Thyroid gland (tissue), 4 donors: ENCODE data around the gene PKM.

Experiments
- POLR2A ChIP-seq, 2 donors: fragments of 450-650 bp; IDR thresholded peaks; one replicate each; pipeline ENCODE4 v1.6.1; 2017; ENCODE audit warnings: antibody characterized with exemption in 2 of 2, mild to moderate bottlenecking in 2 of 2, moderate library complexity in 1 of 2
- TF ChIP-seq, protein P1 (sequence below), 6 experiments: fragments of 200-600 bp in 3 of 6; fragments of 450-650 bp in 3 of 6; sonication (generic) in 3 of 6; IDR thresholded peaks; one replicate each; pipeline ENCODE4 v1.5.1; 2016 to 2019; ENCODE audit warnings: antibody characterized with exemption in 6 of 6, mild to moderate bottlenecking in 2 of 6, inconsistent platforms in 1 of 6, moderate library complexity in 1 of 6

- no peak for TF ChIP-seq POLR2A (IDR thresholded peaks at IDR 0.05)
- TF ChIP-seq, protein P1, sequence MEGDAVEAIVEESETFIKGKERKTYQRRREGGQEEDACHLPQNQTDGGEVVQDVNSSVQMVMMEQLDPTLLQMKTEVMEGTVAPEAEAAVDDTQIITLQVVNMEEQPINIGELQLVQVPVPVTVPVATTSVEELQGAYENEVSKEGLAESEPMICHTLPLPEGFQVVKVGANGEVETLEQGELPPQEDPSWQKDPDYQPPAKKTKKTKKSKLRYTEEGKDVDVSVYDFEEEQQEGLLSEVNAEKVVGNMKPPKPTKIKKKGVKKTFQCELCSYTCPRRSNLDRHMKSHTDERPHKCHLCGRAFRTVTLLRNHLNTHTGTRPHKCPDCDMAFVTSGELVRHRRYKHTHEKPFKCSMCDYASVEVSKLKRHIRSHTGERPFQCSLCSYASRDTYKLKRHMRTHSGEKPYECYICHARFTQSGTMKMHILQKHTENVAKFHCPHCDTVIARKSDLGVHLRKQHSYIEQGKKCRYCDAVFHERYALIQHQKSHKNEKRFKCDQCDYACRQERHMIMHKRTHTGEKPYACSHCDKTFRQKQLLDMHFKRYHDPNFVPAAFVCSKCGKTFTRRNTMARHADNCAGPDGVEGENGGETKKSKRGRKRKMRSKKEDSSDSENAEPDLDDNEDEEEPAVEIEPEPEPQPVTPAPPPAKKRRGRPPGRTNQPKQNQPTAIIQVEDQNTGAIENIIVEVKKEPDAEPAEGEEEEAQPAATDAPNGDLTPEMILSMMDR (IDR thresholded peaks at IDR 0.05) = no peak
These were observed 74.1 kb downstream of the PKM start for GRCh38 chr15:72156928-72157327.
